IMR-90 (cell line): ENCODE data around the gene ZCCHC7. TPM values are rescaled to one million over a fixed set of nuclear protein-coding genes. Genes with fewer than 3 reads are reported as not detected.

ENCODE experiments used
- ATAC-seq: fragments of 200-7000 bp; cut with Tn5 transposase; 2 replicates; pipeline ENCODE4 v1.9.1; 2020; ENCODE audit warnings: low read depth, mild to moderate bottlenecking, moderate library complexity
- BruUV-seq: library from RNA; stranded (reverse); fragments of 400-500 nt; replicated peaks from 2 replicates; lab custom pipeline; 2021; lab: Mats Ljungman, UMichigan
- CTCF ChIA-PET: fragments of 300-600 bp; formaldehyde crosslinking; extraction: SDS; loops from one replicate; lab custom pipeline; 2021; ENCODE audit warnings: antibody characterized with exemption; lab: Yijun Ruan, JAX
- POLR2A ChIA-PET: fragments of 300-600 bp; sonication (Branson Sonifier 250); formaldehyde crosslinking; loops from one replicate; lab custom pipeline; 2022; ENCODE audit warnings: antibody characterized with exemption; ENCODE audit not compliant: unreplicated experiment; lab: Charles Lee
- DNase-seq: peaks from one replicate; pipeline ENCODE4 v3.0.0; 2013
- H2AFZ ChIP-seq: replicated peaks from 2 replicates; pipeline ENCODE3; 2013; ENCODE audit warnings: low read length, mild to moderate bottlenecking; ENCODE audit not compliant: poor library complexity
- H2AK5ac ChIP-seq: 2 replicates; pipeline ENCODE4 v1.6.1; 2013; ENCODE audit warnings: low read depth, low read length, inconsistent platforms
- H2AK9ac ChIP-seq: replicated peaks from 2 replicates; pipeline ENCODE3; 2013; ENCODE audit warnings: mild to moderate bottlenecking, low read depth, low read length, moderate library complexity; ENCODE audit not compliant: poor library complexity
- H2BK120ac ChIP-seq: 2 replicates; pipeline ENCODE4 v1.6.1; 2013; ENCODE audit warnings: low read depth, low read length, inconsistent platforms
- H2BK15ac ChIP-seq: 3 replicates; pipeline ENCODE4 v1.6.1; 2013; ENCODE audit warnings: low read depth, low read length, inconsistent platforms
- H2BK20ac ChIP-seq: 2 replicates; pipeline ENCODE4 v1.6.1; 2013; ENCODE audit warnings: low read depth, mild to moderate bottlenecking, inconsistent platforms, low read length, moderate library complexity
- H2BK5ac ChIP-seq: 2 replicates; pipeline ENCODE4 v1.6.1; 2013; ENCODE audit warnings: mild to moderate bottlenecking, low read depth, low read length, inconsistent platforms; ENCODE audit not compliant: poor library complexity, severe bottlenecking
- H3K14ac ChIP-seq: replicated peaks from 2 replicates; pipeline ENCODE4 v1.6.1; 2013; ENCODE audit warnings: low read depth, low read length, inconsistent platforms
- H3K18ac ChIP-seq: 2 replicates; pipeline ENCODE4 v1.6.1; 2013; ENCODE audit warnings: low read depth, low read length, control low read depth
- H3K23ac ChIP-seq: 2 replicates; pipeline ENCODE4 v1.6.1; 2013; ENCODE audit warnings: low read depth, low read length, inconsistent platforms
- H3K27ac ChIP-seq: 2 replicates; pipeline ENCODE4 v1.5.1; 2013; ENCODE audit warnings: mild to moderate bottlenecking, control low read depth, low read length; ENCODE audit not compliant: insufficient read depth
- H3K27me3 ChIP-seq: 2 replicates; pipeline ENCODE4 v1.6.1; 2013; ENCODE audit warnings: low read length; ENCODE audit not compliant: control insufficient read depth, insufficient read depth
- H3K36me3 ChIP-seq: 2 replicates; pipeline ENCODE4 v1.6.1; 2013; ENCODE audit warnings: low read length, mixed read lengths; ENCODE audit not compliant: control insufficient read depth, insufficient read depth
- H3K4ac ChIP-seq: 2 replicates; pipeline ENCODE4 v1.6.1; 2013; ENCODE audit warnings: low read depth, low read length, inconsistent platforms
- H3K4me1 ChIP-seq: 2 replicates; pipeline ENCODE4 v1.6.1; 2013; ENCODE audit warnings: low read length, mixed read lengths; ENCODE audit not compliant: control insufficient read depth, insufficient read depth
- H3K4me2 ChIP-seq: 2 replicates; pipeline ENCODE4 v1.6.1; 2013; ENCODE audit warnings: low read depth, mild to moderate bottlenecking, control low read depth, low read length, moderate library complexity
- H3K4me3 ChIP-seq: 2 replicates; pipeline ENCODE4 v1.5.1; 2013; ENCODE audit warnings: low read depth, mild to moderate bottlenecking, control low read depth, low read length, moderate library complexity; ENCODE audit not compliant: insufficient read depth
- H3K56ac ChIP-seq: 2 replicates; pipeline ENCODE4 v1.6.1; 2013; ENCODE audit warnings: low read length, inconsistent platforms; ENCODE audit not compliant: insufficient read depth; ENCODE audit errors: extremely low read depth
- H3K79me1 ChIP-seq, 2 experiments: 2 replicates each; pipeline ENCODE4 v1.6.1; 2013; ENCODE audit warnings: low read length in 2 of 2, inconsistent platforms in 1 of 2, low read depth in 1 of 2
- H3K9ac ChIP-seq: 2 replicates; pipeline ENCODE4 v1.6.1; 2013; ENCODE audit warnings: low read depth, low read length, control low read depth
- H3K9me1 ChIP-seq: 2 replicates; pipeline ENCODE4 v1.6.1; 2013; ENCODE audit warnings: low read length, inconsistent platforms; ENCODE audit not compliant: insufficient read depth
- H3K9me3 ChIP-seq: 2 replicates; pipeline ENCODE4 v1.6.1; 2013; ENCODE audit warnings: low read length; ENCODE audit not compliant: control insufficient read depth, insufficient read depth
- H4K20me1 ChIP-seq: 2 replicates; pipeline ENCODE4 v1.6.1; 2013; ENCODE audit warnings: low read length, inconsistent platforms; ENCODE audit not compliant: insufficient read depth
- H4K5ac ChIP-seq: 2 replicates; pipeline ENCODE4 v1.6.1; 2013; ENCODE audit warnings: mild to moderate bottlenecking, low read depth, low read length, control low read depth
- H4K8ac ChIP-seq, 2 experiments: 2 replicates each; pipeline ENCODE4 v1.6.1; 2013; ENCODE audit warnings: low read depth in 2 of 2, low read length in 2 of 2, control low read depth in 1 of 2, inconsistent platforms in 1 of 2
- H4K91ac ChIP-seq: 2 replicates; pipeline ENCODE4 v1.6.1; 2013; ENCODE audit warnings: low read depth, low read length, inconsistent platforms; ENCODE audit not compliant: insufficient read depth
- MXI1 ChIP-seq: IDR thresholded peaks from 2 replicates; pipeline ENCODE4 v1.6.1; 2012; ENCODE audit warnings: low read depth, mild to moderate bottlenecking, low read length, moderate library complexity, borderline replicate concordance
- POLR2A ChIP-seq: IDR thresholded peaks from 2 replicates; pipeline ENCODE4 v1.6.1; 2012; ENCODE audit warnings: mild to moderate bottlenecking, low read depth, low read length
- RCOR1 ChIP-seq: IDR thresholded peaks from 2 replicates; pipeline ENCODE4 v1.6.1; 2012; ENCODE audit warnings: mild to moderate bottlenecking, low read length, improper control_type of control experiment; ENCODE audit not compliant: insufficient replicate concordance
- WGBS, 2 experiments: methylation state at CpG; one replicate each; pipeline versions ENCODE4 v1.1.5 to v1.1.7; 2013; ENCODE audit warnings: missing lambda C conversion rate in 2 of 2; ENCODE audit not compliant: insufficient read length in 1 of 2; ENCODE audit errors: extremely low coverage in 2 of 2; 5-methylcytosine and 5-hydroxymethylcytosine counted together
- dilution Hi-C: fragments of 300-500 bp; cut with HindIII; formaldehyde crosslinking; loops from one replicate; pipeline ENCODE4 v1.14.3; 2018; ENCODE audit warnings: low sequenced_read_pairs; ENCODE audit not compliant: unreplicated experiment
- in situ Hi-C: fragments of 300-500 bp; cut with MboI; formaldehyde crosslinking; loops from 3 replicates; pipeline ENCODE4 v1.14.3; 2019; ENCODE audit warnings: low sequenced_read_pairs, inconsistent platforms, mixed read lengths
- intact Hi-C: fragments of 100-400 bp; cut with micrococcal nuclease; formaldehyde crosslinking; loops from 2 replicates; pipeline ENCODE4 v1.10.0; 2022
- polyA plus RNA-seq, 3 experiments: library from polyadenylated mRNA; depleted of rRNA; stranded (reverse); fragments of >200 nt; gene quantifications; 2 replicates each; pipeline ENCODE4 v1.2.3, GENCODE V29; 2012; ENCODE audit warnings: low replicate concordance in 1 of 3
- total RNA-seq: library from RNA; depleted of rRNA; stranded (reverse); fragments of >200 nt; gene quantifications from 2 replicates; pipeline ENCODE4 v1.2.3, GENCODE V29; 2012

Gene ZCCHC7
- total and polyA plus RNA-seq, 2 of the 4 experiments (the other 2 are of a cell fraction): 13.6 to 28.7 TPM

DNA sequence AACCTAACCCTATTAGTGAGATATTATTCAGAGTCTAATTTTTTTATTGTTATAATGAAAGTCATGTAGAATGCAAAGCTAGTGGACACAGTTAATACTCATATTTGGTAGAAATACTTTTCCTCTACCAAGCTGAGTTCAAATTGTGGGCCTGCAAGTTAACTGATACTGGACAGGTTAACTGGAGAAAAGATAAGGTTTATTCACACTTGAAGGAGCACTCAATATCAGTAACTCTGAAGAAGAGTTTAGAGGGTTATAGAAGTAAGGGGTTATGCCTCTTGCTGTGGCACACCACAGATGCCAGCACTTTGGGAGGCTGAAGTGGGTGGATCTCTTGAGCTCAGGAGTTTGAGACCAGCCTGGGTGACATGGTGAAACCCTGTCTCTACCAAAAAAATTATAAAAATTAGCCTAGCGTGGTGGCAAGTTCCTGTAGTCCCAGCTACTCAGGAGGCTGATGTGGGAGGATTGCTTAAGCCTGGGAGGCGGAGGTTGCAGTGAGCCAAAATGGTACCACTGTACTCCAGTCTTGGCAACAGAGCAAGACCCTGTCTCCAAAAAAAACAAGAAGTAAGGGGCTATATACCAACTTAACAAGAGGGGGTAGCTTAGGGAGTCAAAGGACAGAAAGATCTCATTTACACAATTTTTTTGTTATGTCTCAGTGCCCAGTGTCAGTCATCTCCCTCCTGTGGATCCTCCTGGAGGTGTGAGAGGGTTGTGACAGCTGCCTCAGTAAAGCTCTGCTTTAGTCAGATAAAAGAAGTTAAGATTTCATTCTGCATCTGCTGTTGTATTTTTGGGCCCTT, 180.9 kb downstream of the ZCCHC7 start:
- in situ Hi-C loops: no loop called here
- CTCF ChIA-PET: interaction anchor here (0.9 kb wide), 1 partner anchor 718 kb away, joined by 3 read pairs; no protein-coding TSS in a partner anchor

More for the DNA sequence above, 180.9 kb downstream of the ZCCHC7 start:
- Histone ChIP-seq H3K4me3 (no peak overlapping the region), H4K20me1 (no peaks in the 10 kb centered on the region), H2AK9ac (no peak overlapping the region), H2BK120ac (no peak overlapping the region), H4K5ac (no peak overlapping the region), H2BK20ac (no peak overlapping the region), H4K91ac (no peak overlapping the region), H3K27ac (no peak overlapping the region), H2AK5ac (no peak overlapping the region), H2BK15ac (no peak overlapping the region), H3K56ac (no peak overlapping the region), H3K4ac (no peak overlapping the region), H3K4me1 (no peaks in the 10 kb centered on the region), H3K9me1 (no peaks in the 10 kb centered on the region), H2BK5ac (no peak overlapping the region), H3K79me1 (peaks cover 5 to 11% of the 10 kb centered on the region in 2 experiments; a peak in 3 of 4 replicates), H3K27me3 (no peaks in the 10 kb centered on the region), H2AFZ (no peak overlapping the region), H3K23ac (no peak overlapping the region), H3K4me2 (no peak overlapping the region), H4K8ac (no peak overlapping the region), H3K9ac (no peak overlapping the region), H3K14ac (no peak overlapping the region), H3K36me3 (peaks cover 5% of the 10 kb centered on the region), H3K18ac (no peak overlapping the region), H3K9me3 (no peaks in the 10 kb centered on the region)
- WGBS, 2 experiments: no CpG with 5 or more reads among the region's 2 CpGs
- ATAC-seq (no peak), DNase-seq (no peak)
- dilution Hi-C loops (no loop called here), intact Hi-C loops (no loop called here)
- no peak for TF ChIP-seq POLR2A
- TF ChIP-seq RCOR1: no peak
- TF ChIP-seq MXI1: no peak
- POLR2A ChIA-PET: no interaction called here
- no TSS peak for BruUV-seq
